CD14-positive monocyte (primary cell): ENCODE data around the gene KRT17. TPM values are rescaled to one million over a fixed set of nuclear protein-coding genes. Genes with fewer than 3 reads are reported as not detected.

Source experiments
- DNase-seq, 3 donors: peaks; one replicate each; pipeline ENCODE4 v3.0.0-alpha.2; 2011 to 2022
- H2AFZ ChIP-seq: 2 replicates; pipeline ENCODE4 v1.6.0; 2012; ENCODE audit warnings: mild to moderate bottlenecking, low read depth, low read length, inconsistent platforms; ENCODE audit not compliant: insufficient read depth, poor library complexity, severe bottlenecking
- H3K27ac ChIP-seq, 2 donors: 1 replicate in 1 of 2; 2 replicates in 1 of 2; pipeline ENCODE4 v1.5.1; 2012 to 2013; ENCODE audit warnings: low read length in 2 of 2, control low read depth in 1 of 2, inconsistent platforms in 1 of 2, low read depth in 1 of 2, mild to moderate bottlenecking in 1 of 2
- H3K27me3 ChIP-seq, 2 donors: one replicate each; pipeline versions ENCODE4 v1.6.0 to v1.6.1; 2011 to 2013; ENCODE audit warnings: low read length in 2 of 2; ENCODE audit not compliant: control insufficient read depth in 2 of 2, insufficient read depth in 2 of 2
- H3K36me3 ChIP-seq, 2 donors: replicated peaks in 1 of 2; 1 replicate in 1 of 2; 2 replicates in 1 of 2; pipeline versions ENCODE4 v1.5.1 to v1.6.1; 2012 to 2013; ENCODE audit warnings: low read length in 2 of 2, control low read depth in 1 of 2, inconsistent platforms in 1 of 2, mild to moderate bottlenecking in 1 of 2; ENCODE audit not compliant: insufficient read depth in 2 of 2, control insufficient read depth in 1 of 2
- H3K4me1 ChIP-seq, 2 donors: 1 replicate in 1 of 2; 2 replicates in 1 of 2; pipeline versions ENCODE4 v1.5.1 to v1.6.1; 2012 to 2013; ENCODE audit warnings: low read length in 2 of 2, control low read depth in 1 of 2, inconsistent platforms in 1 of 2, mild to moderate bottlenecking in 1 of 2, moderate library complexity in 1 of 2; ENCODE audit not compliant: insufficient read depth in 2 of 2, control insufficient read depth in 1 of 2
- H3K4me2 ChIP-seq: replicated peaks from 2 replicates; pipeline ENCODE3; 2012; ENCODE audit warnings: low read length, moderate library complexity, mild to moderate bottlenecking; ENCODE audit not compliant: poor library complexity, severe bottlenecking; ENCODE audit errors: extremely low read depth
- H3K4me3 ChIP-seq, 3 experiments: fragments of 200-600 bp in 1 of 3; sonication (generic) in 1 of 3; replicated peaks in 1 of 3; 1 replicate in 2 of 3; 2 replicates in 1 of 3; pipeline ENCODE4 v1.5.1; 2011 to 2013; ENCODE audit warnings: low read length in 3 of 3, mild to moderate bottlenecking in 3 of 3, control low read depth in 2 of 3, low read depth in 2 of 3, inconsistent platforms in 1 of 3, moderate library complexity in 1 of 3
- H3K79me2 ChIP-seq: 2 replicates; pipeline ENCODE4 v1.6.0; 2012; ENCODE audit warnings: mild to moderate bottlenecking, control low read depth, inconsistent platforms, low read length, moderate library complexity; ENCODE audit not compliant: insufficient read depth
- H3K9ac ChIP-seq: 2 replicates; pipeline ENCODE4 v1.6.0; 2017; ENCODE audit warnings: low read length, mild to moderate bottlenecking; ENCODE audit not compliant: insufficient read depth, poor library complexity, severe bottlenecking
- H3K9me3 ChIP-seq, 2 donors: replicated peaks in 1 of 2; 1 replicate in 1 of 2; 2 replicates in 1 of 2; pipeline versions ENCODE4 v1.5.1 to v1.6.1; 2012 to 2013; ENCODE audit warnings: low read length in 2 of 2, control low read depth in 1 of 2; ENCODE audit not compliant: control insufficient read depth in 1 of 2, insufficient read depth in 1 of 2
- H4K20me1 ChIP-seq: 2 replicates; pipeline ENCODE4 v1.6.0; 2012; ENCODE audit warnings: mild to moderate bottlenecking, low read length, control low read depth, moderate library complexity; ENCODE audit not compliant: insufficient read depth
- H3K27ac Mint-ChIP-seq, 7 donors: one replicate each; pipeline ENCODE4 v1.8.0; 2020; ENCODE audit warnings: mild to moderate bottlenecking in 7 of 7, mixed read lengths in 7 of 7, moderate library complexity in 6 of 7, inconsistent platforms in 2 of 7
- H3K27me3 Mint-ChIP-seq, 3 donors: one replicate each; pipeline ENCODE4 v1.8.0; 2021 to 2022; ENCODE audit warnings: low read depth in 3 of 3, mild to moderate bottlenecking in 3 of 3, mixed read lengths in 3 of 3, moderate library complexity in 3 of 3, inconsistent platforms in 1 of 3
- H3K36me3 Mint-ChIP-seq, 2 donors: one replicate each; pipeline ENCODE4 v1.8.0; 2020; ENCODE audit warnings: mixed read lengths in 2 of 2, inconsistent platforms in 1 of 2, mild to moderate bottlenecking in 1 of 2
- H3K4me1 Mint-ChIP-seq: one replicate; pipeline ENCODE4 v1.8.0; 2020; ENCODE audit warnings: mild to moderate bottlenecking, mixed read lengths
- H3K4me3 Mint-ChIP-seq, 2 donors: one replicate each; pipeline ENCODE4 v1.8.0; 2020; ENCODE audit warnings: mild to moderate bottlenecking in 2 of 2, mixed read lengths in 2 of 2, moderate library complexity in 1 of 2
- H3K9me3 Mint-ChIP-seq, 7 donors: one replicate each; pipeline ENCODE4 v1.8.0; 2020 to 2022; ENCODE audit warnings: mixed read lengths in 7 of 7, mild to moderate bottlenecking in 6 of 7, moderate library complexity in 6 of 7, inconsistent platforms in 2 of 7
- WGBS: methylation state at CpG from one replicate; pipeline ENCODE4 v1.1.5; 2013; ENCODE audit warnings: missing lambda C conversion rate; ENCODE audit not compliant: insufficient coverage; 5-methylcytosine and 5-hydroxymethylcytosine counted together
- intact Hi-C, 2 donors: fragments of 100-400 bp; cut with micrococcal nuclease; formaldehyde crosslinking; loops; one replicate each; pipeline versions ENCODE4 v1.15.0 to v1.15.1; 2023
- polyA plus RNA-seq, 3 donors: library from polyadenylated mRNA; depleted of rRNA in 1 of 3; unstranded in 2 of 3; stranded (reverse) in 1 of 3; fragments of 300-500 nt in 2 of 3; fragments of >200 nt in 1 of 3; fragmentation: Illumina TruSeq in 2 of 3; gene quantifications; 1 replicate in 2 of 3; 2 replicates in 1 of 3; pipeline ENCODE4 v1.2.3, GENCODE V29; 2012 to 2021
- TF ChIP-seq, protein P1 (sequence below): fragments of 200-600 bp; IDR thresholded peaks from one replicate; pipeline ENCODE4 v1.8.0; 2022; ENCODE audit warnings: antibody characterized with exemption, mild to moderate bottlenecking

The KRT17 gene
- polyA plus RNA-seq, 3 donors: 0.49 TPM; not detected in 2

DNA sequence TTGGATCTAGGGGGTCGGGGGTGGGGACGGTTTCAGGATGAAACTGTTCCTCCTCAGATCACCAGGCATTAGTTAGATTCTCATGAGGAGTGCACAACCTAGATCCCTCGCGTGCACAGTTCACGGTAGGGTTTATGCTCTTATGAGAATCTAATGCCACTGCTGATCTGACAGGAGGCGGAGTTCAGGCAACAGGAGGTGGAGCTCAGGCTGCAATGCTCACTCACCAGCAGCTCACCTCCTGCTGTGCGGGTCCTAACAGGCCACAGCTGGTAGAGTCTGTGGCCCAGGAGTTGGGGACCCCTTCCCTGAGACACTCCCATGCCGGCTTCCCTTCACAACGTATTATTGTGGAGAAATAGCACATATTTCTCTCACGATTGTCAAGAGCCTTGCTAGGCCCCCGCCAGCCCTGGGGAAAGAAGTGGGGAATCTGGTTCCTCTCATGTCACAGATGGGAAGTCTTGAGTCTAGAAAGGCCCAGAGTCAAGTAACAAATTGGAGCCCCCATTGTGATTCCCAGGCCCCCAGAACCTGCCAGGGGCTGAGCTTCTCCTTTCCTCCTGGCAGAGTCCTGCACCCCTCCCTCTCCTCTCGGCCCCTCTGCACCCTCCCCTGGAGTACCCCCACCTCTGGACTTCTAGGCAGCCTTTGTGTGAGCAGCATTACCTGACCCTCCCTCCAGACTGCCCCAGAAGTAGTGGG is 31.6 kb downstream of the KRT17 start:
- Histone ChIP-seq H3K36me3 (no peaks in the 10 kb centered on the region), H2AFZ (no peak overlapping the region), H3K9ac (no peak overlapping the region), H3K9me3 (no peaks in the 10 kb centered on the region), H3K4me3 (no peak overlapping the region), H4K20me1 (no peaks in the 10 kb centered on the region), H3K79me2 (no peaks in the 10 kb centered on the region), H3K27ac (no peak overlapping the region), H3K27me3 (no peaks in the 10 kb centered on the region), H3K4me1 (no peaks in the 10 kb centered on the region), H3K4me2 (no peak overlapping the region)
- H3K27me3 Mint-ChIP-seq: peaks cover 3 to 10% (median 7%) of the 10 kb centered on the region in 3 donors
- H3K27ac Mint-ChIP-seq: no peak overlapping the region
- intact Hi-C loops: no loop called here
- H3K9me3 Mint-ChIP-seq: peaks cover 0 to under 1% (median 0%) of the 10 kb centered on the region in 7 donors
- TF ChIP-seq, protein P1, sequence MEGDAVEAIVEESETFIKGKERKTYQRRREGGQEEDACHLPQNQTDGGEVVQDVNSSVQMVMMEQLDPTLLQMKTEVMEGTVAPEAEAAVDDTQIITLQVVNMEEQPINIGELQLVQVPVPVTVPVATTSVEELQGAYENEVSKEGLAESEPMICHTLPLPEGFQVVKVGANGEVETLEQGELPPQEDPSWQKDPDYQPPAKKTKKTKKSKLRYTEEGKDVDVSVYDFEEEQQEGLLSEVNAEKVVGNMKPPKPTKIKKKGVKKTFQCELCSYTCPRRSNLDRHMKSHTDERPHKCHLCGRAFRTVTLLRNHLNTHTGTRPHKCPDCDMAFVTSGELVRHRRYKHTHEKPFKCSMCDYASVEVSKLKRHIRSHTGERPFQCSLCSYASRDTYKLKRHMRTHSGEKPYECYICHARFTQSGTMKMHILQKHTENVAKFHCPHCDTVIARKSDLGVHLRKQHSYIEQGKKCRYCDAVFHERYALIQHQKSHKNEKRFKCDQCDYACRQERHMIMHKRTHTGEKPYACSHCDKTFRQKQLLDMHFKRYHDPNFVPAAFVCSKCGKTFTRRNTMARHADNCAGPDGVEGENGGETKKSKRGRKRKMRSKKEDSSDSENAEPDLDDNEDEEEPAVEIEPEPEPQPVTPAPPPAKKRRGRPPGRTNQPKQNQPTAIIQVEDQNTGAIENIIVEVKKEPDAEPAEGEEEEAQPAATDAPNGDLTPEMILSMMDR: no peak
- 91% methylated on average over 10 of the region's 12 CpGs for WGBS
- no peaks in the 10 kb centered on the region for H3K4me1 Mint-ChIP-seq
- no peak for DNase-seq
- H3K4me3 Mint-ChIP-seq: no peak overlapping the region
- no peaks in the 10 kb centered on the region for H3K36me3 Mint-ChIP-seq

DNA sequence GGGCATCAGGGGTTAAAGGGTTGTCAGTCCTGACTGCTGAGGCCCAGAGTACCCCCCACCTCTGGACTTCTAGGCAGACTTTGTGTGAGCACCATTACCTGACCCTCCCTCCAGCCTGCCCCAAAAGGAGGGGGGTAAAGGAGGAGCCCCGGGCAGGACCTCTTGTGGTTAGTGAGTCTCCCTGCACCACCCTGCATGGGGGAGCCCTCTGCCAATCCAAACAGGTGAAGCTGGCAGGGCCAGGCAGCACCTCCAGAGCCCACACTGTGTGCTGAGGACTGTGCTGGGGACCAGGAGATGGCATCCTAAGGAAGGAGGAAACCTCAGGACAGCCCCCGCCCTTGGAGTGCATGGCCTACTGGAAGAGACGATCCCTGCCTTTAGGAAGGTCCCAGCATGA is 35.1 kb downstream of the KRT17 start:
- H3K27ac Mint-ChIP-seq: no peak overlapping the region
- Histone ChIP-seq H3K4me2 (no peak overlapping the region), H3K9me3 (no peaks in the 10 kb centered on the region), H3K27ac (no peak overlapping the region), H2AFZ (no peak overlapping the region), H3K27me3 (no peaks in the 10 kb centered on the region), H3K4me1 (no peaks in the 10 kb centered on the region), H3K9ac (no peak overlapping the region), H3K4me3 (no peak overlapping the region), H3K79me2 (no peaks in the 10 kb centered on the region), H4K20me1 (no peaks in the 10 kb centered on the region), H3K36me3 (no peaks in the 10 kb centered on the region)
- peaks cover 3 to 11% (median 6%) of the 10 kb centered on the region in 3 donors for H3K27me3 Mint-ChIP-seq
- H3K36me3 Mint-ChIP-seq: no peaks in the 10 kb centered on the region
- no peaks in the 10 kb centered on the region for H3K9me3 Mint-ChIP-seq
- no peak for DNase-seq
- no peaks in the 10 kb centered on the region for H3K4me1 Mint-ChIP-seq
- WGBS: 86% methylated on average over 1 of the region's 3 CpGs
- intact Hi-C loops: no loop called here
- no peak overlapping the region for H3K4me3 Mint-ChIP-seq
- TF ChIP-seq, protein P1: no peak
